Lower leg skin (tissue), 3 donors: Measurements from ENCODE around the gene PLK5.

Experiments
- CTCF ChIP-seq, 3 donors: fragments of 450-650 bp; IDR thresholded peaks; one replicate each; pipeline ENCODE4 v1.5.1; 2016; ENCODE audit warnings: antibody characterized with exemption in 3 of 3, mild to moderate bottlenecking in 3 of 3, moderate library complexity in 2 of 3
- POLR2A ChIP-seq, 2 donors: fragments of 450-650 bp; IDR thresholded peaks; one replicate each; pipeline ENCODE4 v1.6.1; 2016 to 2017; ENCODE audit warnings: antibody characterized with exemption in 2 of 2, mild to moderate bottlenecking in 1 of 2, moderate library complexity in 1 of 2

- TF ChIP-seq CTCF (IDR thresholded peaks at IDR 0.05): no peak
- TF ChIP-seq POLR2A (IDR thresholded peaks at IDR 0.05): no peak
These were observed 32.1 kb upstream of the PLK5 start for GRCh38 chr19:1491849-1492170.
